ENCODE measurements around the gene RORB.

Gene RORB

GRCh38 chr9:74487395-74487794 lies 9.7 kb upstream of the RORB start:
- H3K27ac ChIP-seq: no peak overlapping the region
- no peak for TF ChIP-seq CTCF (conservative IDR thresholded peaks at IDR 0.05)

GRCh38 chr9:74493512-74493911 lies 3.6 kb upstream of the RORB start:
- H3K27ac ChIP-seq: no peak overlapping the region
- no peak for TF ChIP-seq CTCF (conservative IDR thresholded peaks at IDR 0.05)

GRCh38 chr9:74494490-74494889 lies 2.6 kb upstream of the RORB start:
- H3K27ac ChIP-seq: no peak overlapping the region
- no peak for TF ChIP-seq CTCF (conservative IDR thresholded peaks at IDR 0.05)

- peak overlapping the region; percentile 52 for H3K27ac ChIP-seq
- no peak for TF ChIP-seq CTCF (conservative IDR thresholded peaks at IDR 0.05)
Measured at GRCh38 chr9:74496406-74496805, 729 bp upstream of the RORB start.

- TF ChIP-seq CTCF (conservative IDR thresholded peaks at IDR 0.05): no peak
- peak overlapping the region; percentile 52 for H3K27ac ChIP-seq
Measured at GRCh38 chr9:74497748-74498620, 849 bp downstream of the RORB start.

GRCh38 chr9:74498621-74499095 lies 1.5 kb downstream of the RORB start:
- no peak for TF ChIP-seq CTCF (conservative IDR thresholded peaks at IDR 0.05)
- peak overlapping the region; percentile 52 for H3K27ac ChIP-seq

- no peak for TF ChIP-seq CTCF (conservative IDR thresholded peaks at IDR 0.05)
- H3K27ac ChIP-seq: peak overlapping the region; percentile 52; the same call in 1 of the 2 replicates
Measured at GRCh38 chr9:74499111-74499601, 2.0 kb downstream of the RORB start.

All from VCaP (cell line).